ENCODE measurements around the gene PTTG1.

The PTTG1 gene

GRCh38 chr5:160463227-160463626, 41.6 kb downstream of the PTTG1 start:
- no peak overlapping the region for H3K4me3 ChIP-seq (ENCODE audit: low read length, poor library complexity, severe bottlenecking)
- no peak overlapping the region for H3K4me2 ChIP-seq (ENCODE audit: low read depth, low read length, poor library complexity, severe bottlenecking)
- H3K79me2 ChIP-seq (ENCODE audit: insufficient read depth, low read length) = peaks cover 1% of the 10 kb centered on the region; the same call in 1 of the 2 replicates
- no peak overlapping the region for H3K9ac ChIP-seq (ENCODE audit: low read depth, low read length, poor library complexity, severe bottlenecking)
- no peaks in the 10 kb centered on the region for H3K9me2 ChIP-seq (replicated peaks; ENCODE audit: low read depth, low read length)
- peaks cover 3% of the 10 kb centered on the region; the same call in 1 of the 2 replicates for H3F3A ChIP-seq (ENCODE audit: low read depth)
- H3K36me3 ChIP-seq (ENCODE audit: insufficient read depth, low read length) = no peaks in the 10 kb centered on the region
- no peaks in the 10 kb centered on the region for H3K9me3 ChIP-seq (ENCODE audit: insufficient read depth, low read depth, low read length)
- no peak overlapping the region for H2AFZ ChIP-seq (ENCODE audit: low read length)
- no peak for TF ChIP-seq CTCF (conservative IDR thresholded peaks at IDR 0.05; ENCODE audit: low read length)
- TF ChIP-seq EZH2phosphoT487 (IDR thresholded peaks at IDR 0.05; ENCODE audit: borderline replicate concordance) = no peak
- no peaks in the 10 kb centered on the region for H4K20me1 ChIP-seq (ENCODE audit: insufficient read depth, low read length, poor library complexity, severe bottlenecking)
- no peaks in the 10 kb centered on the region for H3K27me3 ChIP-seq (ENCODE audit: insufficient read depth, low read length, poor library complexity, severe bottlenecking)
- peaks cover 42% of the 10 kb centered on the region for H3K4me1 ChIP-seq (ENCODE audit: insufficient read depth, low read length, poor library complexity, severe bottlenecking)

- TF ChIP-seq EZH2phosphoT487 (IDR thresholded peaks at IDR 0.05; ENCODE audit: borderline replicate concordance) = no peak
- no peak for TF ChIP-seq CTCF (conservative IDR thresholded peaks at IDR 0.05; ENCODE audit: low read length)
- Histone ChIP-seq H3K79me2 (ENCODE audit: insufficient read depth, low read length) (peaks cover 7% of the 10 kb centered on the region), H3K9ac (ENCODE audit: low read depth, low read length, poor library complexity, severe bottlenecking) (no peak overlapping the region), H3K4me2 (ENCODE audit: low read depth, low read length, poor library complexity, severe bottlenecking) (peak overlapping the region; percentile 42), H4K20me1 (ENCODE audit: insufficient read depth, low read length, poor library complexity, severe bottlenecking) (no peaks in the 10 kb centered on the region), H2AFZ (ENCODE audit: low read length) (no peak overlapping the region; the same call in 1 of the 2 replicates), H3K27me3 (ENCODE audit: insufficient read depth, low read length, poor library complexity, severe bottlenecking) (no peaks in the 10 kb centered on the region), H3K9me2 (replicated peaks; ENCODE audit: low read depth, low read length) (no peaks in the 10 kb centered on the region), H3K36me3 (ENCODE audit: insufficient read depth, low read length) (no peaks in the 10 kb centered on the region), H3K9me3 (ENCODE audit: insufficient read depth, low read depth, low read length) (no peaks in the 10 kb centered on the region), H3K4me3 (ENCODE audit: low read length, poor library complexity, severe bottlenecking) (no peak overlapping the region), H3F3A (ENCODE audit: low read depth) (peaks cover 3% of the 10 kb centered on the region; the same call in 1 of the 2 replicates), H3K4me1 (ENCODE audit: insufficient read depth, low read length, poor library complexity, severe bottlenecking) (peaks cover 42% of the 10 kb centered on the region)
Measured at GRCh38 chr5:160463740-160464465, 42.2 kb downstream of the PTTG1 start.

- no peaks in the 10 kb centered on the region for H3K9me3 ChIP-seq (ENCODE audit: insufficient read depth, low read depth, low read length)
- TF ChIP-seq EZH2phosphoT487 (IDR thresholded peaks at IDR 0.05; ENCODE audit: borderline replicate concordance) = no peak
- peaks cover 42% of the 10 kb centered on the region for H3K4me1 ChIP-seq (ENCODE audit: insufficient read depth, low read length, poor library complexity, severe bottlenecking)
- peak overlapping the region; percentile 42 for H3K4me2 ChIP-seq (ENCODE audit: low read depth, low read length, poor library complexity, severe bottlenecking)
- no peaks in the 10 kb centered on the region for H3K9me2 ChIP-seq (replicated peaks; ENCODE audit: low read depth, low read length)
- H3K27me3 ChIP-seq (ENCODE audit: insufficient read depth, low read length, poor library complexity, severe bottlenecking) = no peaks in the 10 kb centered on the region
- H4K20me1 ChIP-seq (ENCODE audit: insufficient read depth, low read length, poor library complexity, severe bottlenecking) = no peaks in the 10 kb centered on the region
- peaks cover 13% of the 10 kb centered on the region for H3K79me2 ChIP-seq (ENCODE audit: insufficient read depth, low read length)
- no peak overlapping the region for H3K4me3 ChIP-seq (ENCODE audit: low read length, poor library complexity, severe bottlenecking)
- no peaks in the 10 kb centered on the region for H3K36me3 ChIP-seq (ENCODE audit: insufficient read depth, low read length)
- no peak overlapping the region for H3K9ac ChIP-seq (ENCODE audit: low read depth, low read length, poor library complexity, severe bottlenecking)
- peaks cover 3% of the 10 kb centered on the region; the same call in 1 of the 2 replicates for H3F3A ChIP-seq (ENCODE audit: low read depth)
- no peak overlapping the region for H2AFZ ChIP-seq (ENCODE audit: low read length)
Measured at GRCh38 chr5:160464466-160464797, 42.8 kb downstream of the PTTG1 start.

- Histone ChIP-seq H3K36me3 (ENCODE audit: insufficient read depth, low read length) (no peaks in the 10 kb centered on the region), H3K27me3 (ENCODE audit: insufficient read depth, low read length, poor library complexity, severe bottlenecking) (no peaks in the 10 kb centered on the region), H4K20me1 (ENCODE audit: insufficient read depth, low read length, poor library complexity, severe bottlenecking) (no peaks in the 10 kb centered on the region), H3K79me2 (ENCODE audit: insufficient read depth, low read length) (peaks cover 29% of the 10 kb centered on the region), H2AFZ (ENCODE audit: low read length) (no peak overlapping the region), H3K9me2 (replicated peaks; ENCODE audit: low read depth, low read length) (no peaks in the 10 kb centered on the region), H3F3A (ENCODE audit: low read depth) (peaks cover 3% of the 10 kb centered on the region; the same call in 1 of the 2 replicates), H3K9ac (ENCODE audit: low read depth, low read length, poor library complexity, severe bottlenecking) (peak overlapping the region; percentile 76), H3K4me1 (ENCODE audit: insufficient read depth, low read length, poor library complexity, severe bottlenecking) (peaks cover 42% of the 10 kb centered on the region), H3K4me3 (ENCODE audit: low read length, poor library complexity, severe bottlenecking) (peak overlapping the region; percentile 44), H3K4me2 (ENCODE audit: low read depth, low read length, poor library complexity, severe bottlenecking) (peak overlapping the region; percentile 59), H3K9me3 (ENCODE audit: insufficient read depth, low read depth, low read length) (no peaks in the 10 kb centered on the region)
- TF ChIP-seq CTCF (conservative IDR thresholded peaks at IDR 0.05; ENCODE audit: low read length) = no peak
- TF ChIP-seq EZH2phosphoT487 (IDR thresholded peaks at IDR 0.05; ENCODE audit: borderline replicate concordance) = no peak
Measured at GRCh38 chr5:160466116-160466515, 44.5 kb downstream of the PTTG1 start.
